ENCODE results near the gene PAK5.

The PAK5 gene

DNA sequence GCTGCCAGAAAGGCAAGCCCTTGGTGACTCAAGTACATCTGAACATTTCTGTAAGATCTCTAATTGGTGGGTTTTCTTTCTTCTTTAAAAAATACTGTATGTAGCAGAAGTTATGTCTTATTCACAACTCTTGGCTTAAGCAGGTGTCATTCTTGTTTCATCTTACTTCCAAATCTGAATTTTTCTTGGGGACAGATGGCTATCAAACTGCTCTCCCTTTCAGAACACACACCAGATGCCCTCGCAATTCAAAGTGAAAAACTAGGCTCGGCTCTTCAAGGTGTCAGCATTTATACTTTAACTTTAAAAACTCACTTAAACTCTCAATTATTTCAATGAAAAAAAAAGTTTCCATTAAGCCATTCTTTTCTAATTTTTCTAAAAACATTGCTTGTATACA is 49.7 kb downstream of the PAK5 start:
- DNase-seq (ENCODE audit: low spot score): no peak

DNA sequence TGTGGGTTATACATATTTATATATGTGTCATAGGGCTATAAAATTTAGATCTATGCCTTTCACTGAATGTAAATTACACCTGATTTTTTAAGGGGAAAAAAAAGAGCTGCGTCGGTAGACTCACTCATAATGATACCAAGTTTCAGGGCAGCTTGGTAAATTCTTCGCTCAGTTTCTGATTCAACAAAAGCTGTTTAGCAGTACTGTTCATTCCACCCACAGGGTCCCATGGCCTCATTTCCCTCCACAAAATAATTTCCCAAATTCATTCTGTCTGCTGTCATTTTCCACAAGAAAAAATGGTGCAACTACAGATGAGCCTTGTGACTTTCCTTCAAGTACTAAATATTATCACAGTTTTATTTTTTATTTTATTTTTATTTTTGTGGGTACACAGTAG is 63.7 kb downstream of the PAK5 start:
- no peak for DNase-seq (ENCODE audit: low spot score)

DNA sequence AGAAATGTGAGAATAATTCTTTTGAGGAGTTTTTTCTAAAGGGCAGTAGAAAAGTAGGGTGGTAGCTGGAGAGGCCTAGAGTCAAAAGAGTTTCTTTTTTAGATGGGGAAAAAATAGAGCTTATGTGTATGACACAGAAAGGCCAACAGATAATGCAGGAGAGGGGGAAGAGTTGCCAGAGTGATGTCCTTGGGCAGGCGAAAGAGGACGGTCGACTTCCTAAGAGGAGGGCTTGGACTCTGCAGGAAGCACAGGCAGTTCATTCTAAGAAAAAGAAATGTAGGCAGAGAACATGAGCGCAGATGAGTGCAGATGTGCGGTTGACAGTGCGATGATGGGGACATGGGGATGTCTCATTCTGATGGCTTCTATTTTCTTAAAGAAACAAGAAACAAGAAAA is 68.9 kb downstream of the PAK5 start:
- no peak for DNase-seq (ENCODE audit: low spot score)

DNA sequence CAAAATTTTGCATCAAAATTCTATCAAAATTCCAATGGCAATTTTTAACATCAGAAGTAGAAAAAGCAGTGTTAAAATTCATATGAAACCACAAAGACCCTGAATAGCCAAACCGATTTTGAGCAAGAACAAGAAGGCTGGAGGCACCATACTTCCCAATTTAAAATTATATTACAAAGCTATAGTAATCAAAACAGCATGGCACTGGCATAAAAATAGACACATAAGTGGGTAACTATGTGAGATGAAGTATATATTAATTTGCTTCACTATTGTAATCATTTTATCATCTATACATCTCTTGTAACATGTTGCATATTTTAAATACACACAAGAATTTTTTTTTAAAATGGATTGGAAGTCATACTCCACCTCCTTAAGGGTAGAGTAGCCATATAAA is 77.4 kb downstream of the PAK5 start:
- no peak for DNase-seq (ENCODE audit: low spot score)

DNA sequence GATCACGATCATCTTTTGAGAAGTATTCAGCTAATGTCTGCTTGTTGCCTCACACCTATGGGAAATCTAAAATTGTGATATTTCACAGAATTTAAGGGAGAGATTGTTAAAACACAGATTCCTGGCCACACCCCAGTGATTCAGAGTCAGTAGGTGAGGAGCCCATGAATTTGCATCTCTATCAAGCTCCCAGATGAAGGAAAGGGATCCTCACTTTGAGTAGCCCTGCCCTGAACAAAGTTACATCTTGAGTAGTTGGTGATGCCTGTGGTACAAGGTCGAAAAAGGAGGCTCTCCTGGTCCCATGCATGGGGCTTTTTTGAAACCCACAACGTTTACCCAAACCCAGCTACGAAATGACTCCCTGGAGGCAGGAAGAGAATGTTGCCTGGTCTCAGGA is 79.5 kb downstream of the PAK5 start:
- DNase-seq (ENCODE audit: low spot score): no peak

DNA sequence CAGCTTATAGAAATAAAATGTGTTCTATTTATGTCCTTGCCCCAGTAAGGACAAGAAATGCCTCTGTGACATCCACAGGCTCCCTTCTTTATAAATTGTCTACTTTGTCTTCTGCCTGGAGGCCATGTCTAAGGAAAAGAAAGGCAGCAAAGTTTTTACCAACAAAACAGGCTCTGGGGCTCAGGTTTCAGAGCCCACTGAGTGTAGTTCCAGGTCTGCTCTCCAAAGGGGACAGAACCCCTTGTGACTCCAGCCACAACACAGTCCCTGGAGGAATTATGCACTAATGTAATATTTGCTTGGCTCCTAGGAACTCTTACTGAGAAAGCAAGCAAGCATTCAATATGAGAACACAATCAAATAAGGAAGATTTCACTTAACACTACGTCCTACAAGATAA is 80.1 kb downstream of the PAK5 start:
- DNase-seq (ENCODE audit: low spot score): no peak

DNA sequence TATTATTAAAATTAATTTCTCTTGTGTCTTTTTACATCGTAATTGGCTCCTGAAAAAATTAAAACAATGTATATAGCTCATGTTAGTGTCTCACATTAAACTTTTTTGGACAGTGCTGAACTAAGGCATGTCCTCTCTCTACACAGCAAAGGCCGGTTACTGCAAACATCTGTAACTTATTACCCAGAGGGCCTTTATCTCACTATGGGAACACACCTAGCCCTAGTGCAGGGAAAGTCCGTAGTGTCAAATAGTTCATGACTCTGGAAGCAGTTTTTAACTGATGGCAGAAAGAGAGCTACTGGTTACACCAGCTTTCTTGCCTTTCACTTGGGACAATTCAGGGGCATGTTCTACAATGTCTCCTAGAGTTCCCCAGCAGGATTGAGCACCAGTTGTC is 82.2 kb downstream of the PAK5 start:
- no peak for DNase-seq (ENCODE audit: low spot score)

DNA sequence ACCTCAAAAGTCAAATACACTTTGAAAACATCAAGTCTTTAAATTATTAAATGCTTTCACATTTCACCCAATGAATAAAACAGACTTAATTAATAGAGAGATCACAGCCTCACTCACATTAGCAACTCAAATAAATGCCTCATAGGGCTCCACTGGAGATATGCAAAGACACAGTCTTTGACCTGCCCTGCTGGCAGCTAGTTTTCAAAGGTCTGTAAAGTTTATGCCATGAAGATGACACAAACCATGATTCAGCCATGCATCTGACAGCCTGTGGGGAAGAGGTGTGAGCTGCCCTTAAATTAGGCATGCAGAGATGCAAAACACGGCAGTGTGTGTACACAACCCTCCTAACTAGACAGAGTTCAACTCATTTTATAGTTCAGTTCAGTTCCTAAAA is 83.6 kb downstream of the PAK5 start:
- no peak for DNase-seq (ENCODE audit: low spot score)

DNA sequence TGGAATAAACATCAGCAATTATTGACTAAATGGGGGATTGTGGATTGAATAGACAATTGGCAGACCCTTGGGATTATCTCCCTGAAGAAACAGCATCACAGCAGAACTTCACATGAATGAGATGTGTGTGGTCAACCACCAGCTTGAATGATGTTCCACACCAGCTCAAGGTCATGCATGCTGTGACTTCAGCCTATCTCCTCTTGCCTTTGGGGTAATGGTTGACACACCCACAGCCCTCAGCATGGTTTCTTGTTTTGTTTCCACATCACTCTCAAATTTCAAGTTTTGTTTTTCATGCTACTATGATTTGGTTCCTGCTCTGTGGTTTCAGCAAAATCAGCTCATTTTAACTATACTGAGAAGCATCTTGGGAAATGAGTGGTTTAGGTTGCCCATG is 94.3 kb downstream of the PAK5 start:
- DNase-seq (ENCODE audit: low spot score): no peak

DNA sequence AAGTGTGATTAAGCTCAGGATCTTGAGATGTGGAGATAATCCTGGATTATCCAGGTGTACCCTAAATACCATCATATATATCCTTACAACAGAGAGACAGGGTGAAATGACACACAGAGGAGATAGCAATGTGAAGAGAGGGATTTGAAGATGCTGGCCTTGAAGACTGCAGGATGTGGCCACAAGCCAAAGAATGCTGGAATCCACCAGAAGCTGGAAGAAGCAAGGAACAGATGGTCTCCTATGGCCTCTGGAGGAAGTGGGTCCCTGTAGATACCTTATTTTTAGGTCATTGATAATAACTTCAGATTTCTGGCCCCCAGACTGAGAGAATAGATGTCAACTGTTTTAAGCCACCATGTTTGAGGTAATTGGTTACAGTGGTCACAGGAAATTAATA is 95.0 kb downstream of the PAK5 start:
- DNase-seq (ENCODE audit: low spot score): no peak

DNA sequence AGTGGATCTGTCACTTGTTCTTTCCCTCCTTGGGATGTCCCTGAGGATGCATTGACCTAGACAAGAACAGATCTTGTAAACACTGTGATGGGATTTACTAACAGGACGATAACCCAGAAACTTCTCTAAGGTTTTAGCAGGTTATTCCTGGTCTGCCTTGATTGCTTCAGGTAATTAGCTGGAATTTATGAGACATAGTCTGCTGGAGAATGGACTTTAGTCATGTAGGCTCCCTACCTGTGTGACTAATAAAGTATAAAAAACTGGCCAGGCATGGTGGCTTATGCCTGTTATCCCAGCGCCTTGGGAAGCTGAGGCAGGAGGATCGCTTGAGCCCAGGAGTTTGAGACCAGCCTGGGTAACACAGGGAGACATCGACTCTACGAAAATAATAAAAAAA is 96.1 kb downstream of the PAK5 start:
- no peak for DNase-seq (ENCODE audit: low spot score)

DNA sequence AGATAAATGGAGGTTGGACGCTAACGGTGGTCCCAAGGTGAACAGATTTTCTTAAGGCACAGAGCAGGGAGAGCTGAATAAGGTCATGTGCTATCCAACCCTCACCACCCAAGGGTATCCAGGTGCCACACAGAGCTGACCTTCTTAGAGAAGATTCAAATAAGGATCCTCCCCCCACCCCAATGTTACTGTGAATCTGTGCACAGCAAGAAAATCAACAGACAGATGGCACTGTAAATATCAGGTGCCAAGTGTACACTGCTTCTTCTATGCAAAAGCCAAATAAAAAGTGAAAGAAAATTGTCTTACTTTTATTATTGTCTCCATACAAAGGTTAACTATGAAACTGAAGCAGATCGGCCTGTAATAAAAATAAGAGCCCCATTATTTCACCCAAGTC is 96.9 kb downstream of the PAK5 start:
- no peak for DNase-seq (ENCODE audit: low spot score)

DNA sequence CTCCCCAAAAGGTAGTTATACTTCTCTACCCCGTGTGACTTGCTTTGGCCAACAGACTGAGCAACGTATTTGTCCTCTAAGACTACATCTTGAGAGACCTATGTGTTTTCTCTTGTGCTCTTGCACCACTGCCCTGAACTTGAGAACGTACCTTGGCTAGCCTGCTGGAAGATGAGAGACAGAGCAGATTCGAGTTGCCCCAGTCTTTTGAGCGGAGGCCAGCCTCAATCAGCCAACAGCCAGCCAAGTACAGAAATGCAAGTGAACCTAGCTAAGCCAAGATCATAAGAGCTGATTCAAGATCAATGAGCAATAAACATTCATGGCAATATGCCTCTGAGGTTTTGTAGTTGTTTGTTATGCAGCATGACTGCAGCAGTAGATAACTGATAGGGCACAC is 98.4 kb downstream of the PAK5 start:
- no peak for DNase-seq (ENCODE audit: low spot score)

DNA sequence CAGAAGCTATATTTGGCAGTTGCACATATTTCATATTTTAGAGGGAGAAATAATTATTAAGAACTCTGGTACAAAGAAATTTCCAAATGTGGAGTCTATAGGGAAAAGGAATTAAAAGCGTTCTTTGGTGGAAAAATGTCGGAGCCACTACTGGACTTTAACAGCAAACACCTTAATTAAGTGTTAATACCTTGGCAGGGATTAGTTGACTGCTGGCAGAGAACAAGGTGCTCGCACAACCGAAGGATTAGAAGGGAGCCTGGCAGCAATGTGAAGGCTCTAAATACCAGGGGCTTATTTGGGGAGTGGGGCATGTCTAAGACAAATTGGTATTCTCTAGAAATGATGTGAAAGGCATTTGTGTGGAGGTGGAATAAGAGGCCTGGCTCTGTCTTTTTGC is 98.9 kb downstream of the PAK5 start:
- no peak for DNase-seq (ENCODE audit: low spot score)

DNA sequence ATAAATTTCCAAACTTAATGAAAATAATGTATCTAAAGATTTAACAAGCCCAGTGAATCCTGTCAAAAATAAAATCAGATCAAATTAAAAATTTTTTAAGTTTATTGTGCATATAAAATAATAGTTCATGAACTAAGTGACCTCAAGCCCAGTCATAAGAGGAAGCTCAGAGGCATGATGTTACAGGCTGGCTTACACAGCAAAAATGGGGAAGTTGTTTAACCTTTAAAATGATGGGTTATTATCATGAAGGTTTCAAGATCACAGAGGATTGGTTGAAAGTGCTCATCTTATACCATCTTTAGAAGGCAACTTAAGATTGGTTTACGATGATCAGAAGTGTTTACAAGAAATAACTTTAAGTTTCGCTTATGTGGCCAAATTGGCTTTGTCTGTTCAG is 102.5 kb downstream of the PAK5 start:
- DNase-seq (ENCODE audit: low spot score): no peak

DNA sequence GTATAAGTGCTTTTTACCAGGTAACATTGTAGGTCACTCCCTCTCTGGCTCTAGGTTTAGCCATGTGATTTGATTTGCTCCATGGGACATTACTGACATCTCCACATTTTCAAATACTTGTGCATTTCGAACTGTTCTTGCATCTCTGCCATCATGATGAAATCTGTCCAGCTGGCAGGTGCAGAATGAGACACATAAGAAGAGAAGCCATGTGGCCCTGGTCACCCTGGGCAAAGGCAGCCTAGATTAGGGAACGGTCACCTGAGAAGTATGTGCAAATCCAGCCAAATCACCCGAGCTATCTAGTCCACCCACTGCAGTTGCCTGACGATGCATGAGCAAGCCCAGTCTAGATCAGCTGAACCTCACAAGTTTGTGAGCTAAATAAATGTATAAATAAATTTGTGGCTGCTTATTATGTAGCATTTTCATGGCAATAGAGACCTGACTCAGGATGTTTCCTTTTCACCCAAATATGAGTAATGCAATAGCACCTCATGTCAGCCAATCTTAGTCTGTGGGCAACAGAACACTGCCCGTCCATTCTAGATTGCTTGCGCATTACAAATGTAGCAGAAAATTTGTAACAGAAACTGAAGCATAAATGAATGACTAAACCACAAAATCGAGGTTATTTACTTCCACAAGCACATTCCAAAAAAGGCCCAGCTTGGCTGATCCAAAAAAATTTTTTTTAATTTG is 115.2 kb downstream of the PAK5 start:
- DNase-seq (ENCODE audit: low spot score): no peak

DNA sequence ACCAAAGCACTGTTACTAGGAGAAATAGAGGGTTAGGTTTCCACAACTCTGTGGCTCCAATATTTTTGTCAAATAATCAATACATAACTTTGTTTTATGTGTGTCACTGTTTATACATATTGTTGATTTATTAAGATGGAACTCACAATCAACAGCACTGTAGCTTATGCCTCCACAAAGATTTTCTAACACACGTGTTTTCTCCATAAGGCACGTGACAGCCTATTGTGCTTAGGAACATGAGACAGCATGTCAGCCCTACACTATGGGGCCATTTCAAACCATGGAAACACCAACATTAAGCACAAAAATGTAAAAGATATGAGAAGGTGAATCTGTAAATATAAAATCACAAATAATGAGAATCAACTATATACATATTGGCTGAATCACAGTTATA is 127.0 kb downstream of the PAK5 start:
- no peak for DNase-seq (ENCODE audit: low spot score)

DNA sequence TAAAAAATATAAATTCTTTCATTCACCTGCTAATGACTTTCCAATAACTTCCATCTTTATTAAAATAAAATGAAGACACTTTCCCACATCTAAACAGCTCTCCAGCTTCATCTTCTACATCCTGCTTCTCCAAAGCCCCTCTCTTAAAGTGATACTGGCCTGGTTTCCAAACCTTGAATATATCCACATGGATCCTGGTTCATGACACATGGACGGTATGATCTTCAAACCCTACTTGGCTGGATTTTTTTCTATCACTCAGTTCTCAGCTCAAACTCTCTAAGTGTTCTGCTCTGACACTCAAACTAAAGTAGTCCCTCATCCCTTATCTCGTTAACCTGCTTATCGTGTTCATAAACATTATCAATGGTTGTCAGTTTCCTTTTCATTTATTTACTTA is 128.2 kb downstream of the PAK5 start:
- no peak for DNase-seq (ENCODE audit: low spot score)

DNA sequence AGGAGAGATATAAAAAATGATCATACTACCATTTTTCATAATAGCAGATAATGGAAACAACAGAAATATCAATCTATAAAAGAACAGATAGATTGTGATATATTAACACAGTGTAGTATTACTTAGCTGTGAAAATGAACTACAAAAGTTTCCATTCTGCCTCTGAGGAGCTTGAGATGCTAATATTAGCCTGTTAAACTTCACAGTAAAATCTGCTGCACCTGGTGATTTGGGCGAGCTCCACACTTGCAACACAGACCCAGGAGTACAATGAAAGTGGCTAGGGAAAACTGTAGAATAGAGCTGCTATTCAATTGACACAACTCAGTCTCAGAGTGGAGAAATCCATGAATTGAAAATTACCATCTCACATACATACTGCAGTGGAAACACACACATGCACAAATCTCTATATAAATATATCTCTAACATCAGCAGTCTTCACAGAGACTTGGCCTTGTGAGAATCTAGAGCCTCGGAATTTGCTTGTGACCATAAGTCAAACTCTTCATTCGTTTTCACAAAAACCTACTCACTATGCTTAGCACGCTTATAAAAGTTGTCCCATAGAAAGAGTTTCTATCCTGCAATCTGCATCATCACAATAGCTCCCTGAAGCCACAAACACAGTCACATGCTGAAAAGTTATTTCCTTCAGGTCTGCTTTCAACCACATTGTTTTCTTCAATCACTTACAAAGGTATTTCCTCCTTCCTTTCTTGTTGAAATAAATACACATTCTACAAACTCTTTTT is 133.0 kb downstream of the PAK5 start:
- DNase-seq (ENCODE audit: low spot score): no peak

DNA sequence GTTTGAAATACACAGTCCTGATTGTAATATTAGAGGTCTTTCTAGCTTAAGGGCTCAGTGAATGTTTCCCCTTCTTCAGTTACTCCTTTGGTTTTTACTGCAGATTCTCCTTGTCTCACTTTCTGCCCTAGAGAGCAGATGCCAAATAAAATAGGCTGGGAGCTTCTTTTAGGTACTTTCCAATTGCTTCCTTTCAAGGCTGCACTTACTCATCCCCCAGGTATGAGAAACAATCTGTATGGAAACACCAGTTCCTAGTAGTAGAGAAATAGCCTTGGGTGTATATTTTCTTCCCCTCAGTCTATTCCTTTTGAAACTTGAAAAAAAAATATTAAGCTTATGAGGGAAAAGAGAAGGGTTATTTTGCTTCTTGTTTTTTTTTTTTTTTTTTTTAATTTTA is 139.7 kb downstream of the PAK5 start:
- no peak for DNase-seq (ENCODE audit: low spot score)

DNA sequence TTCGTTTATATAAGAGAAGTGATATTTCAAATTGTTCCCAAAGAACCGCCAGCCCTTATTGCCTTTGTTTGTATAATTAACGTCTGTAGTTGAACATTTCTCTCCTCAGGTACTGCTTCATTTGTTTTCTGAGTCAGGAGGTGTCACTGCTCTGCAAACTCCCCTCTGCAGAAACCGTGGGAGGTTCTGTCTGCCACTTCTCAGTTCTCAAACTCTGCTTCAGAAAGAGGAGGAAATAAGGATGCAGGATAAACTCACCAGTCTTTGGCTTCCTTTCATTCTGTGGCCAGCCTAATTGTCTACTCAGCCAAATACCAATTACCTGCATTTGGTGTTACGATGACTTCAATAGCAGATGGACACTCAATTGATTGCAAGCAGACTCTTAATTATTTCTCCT is 149.8 kb downstream of the PAK5 start:
- no peak for DNase-seq (ENCODE audit: low spot score)

DNA sequence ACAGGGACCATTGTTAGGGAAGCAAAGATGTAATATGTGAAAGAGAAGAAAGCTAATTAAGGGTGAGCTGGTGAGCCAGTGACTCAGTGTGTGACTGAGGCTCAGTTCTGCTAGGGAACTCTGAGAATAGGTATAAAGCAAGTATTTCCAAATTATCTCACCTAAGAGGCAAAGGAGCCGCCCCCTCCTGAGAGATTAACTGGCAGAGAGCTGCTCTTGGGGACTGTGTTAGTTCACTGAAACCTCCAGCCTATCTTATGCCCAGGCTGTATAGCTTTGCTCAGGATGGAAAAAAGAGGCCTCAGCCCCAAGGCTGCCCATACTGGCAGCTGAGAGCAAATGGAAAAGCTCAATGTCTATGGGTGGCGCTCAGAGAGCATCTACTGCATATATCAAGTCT is 152.0 kb downstream of the PAK5 start:
- DNase-seq (ENCODE audit: low spot score): no peak

DNA sequence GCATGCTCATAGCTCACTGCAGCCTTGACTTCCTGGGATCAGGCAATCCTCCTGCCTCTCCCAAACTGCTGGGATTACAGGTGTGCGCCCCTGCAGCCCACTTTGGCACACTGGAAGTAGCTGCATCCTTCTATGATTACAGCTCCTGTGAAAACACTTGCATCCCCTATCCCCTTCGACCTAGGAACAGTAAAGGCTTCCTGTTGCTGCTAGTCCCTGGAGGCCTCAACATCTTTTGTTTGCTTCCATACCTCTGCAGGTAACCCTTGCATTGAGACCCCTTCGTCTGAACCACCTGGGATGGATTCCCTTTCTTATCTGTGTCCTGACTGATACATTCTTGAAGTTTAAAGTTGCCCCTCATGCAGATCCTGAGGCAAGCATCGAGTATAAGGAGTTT is 152.4 kb downstream of the PAK5 start:
- no peak for DNase-seq (ENCODE audit: low spot score)

DNA sequence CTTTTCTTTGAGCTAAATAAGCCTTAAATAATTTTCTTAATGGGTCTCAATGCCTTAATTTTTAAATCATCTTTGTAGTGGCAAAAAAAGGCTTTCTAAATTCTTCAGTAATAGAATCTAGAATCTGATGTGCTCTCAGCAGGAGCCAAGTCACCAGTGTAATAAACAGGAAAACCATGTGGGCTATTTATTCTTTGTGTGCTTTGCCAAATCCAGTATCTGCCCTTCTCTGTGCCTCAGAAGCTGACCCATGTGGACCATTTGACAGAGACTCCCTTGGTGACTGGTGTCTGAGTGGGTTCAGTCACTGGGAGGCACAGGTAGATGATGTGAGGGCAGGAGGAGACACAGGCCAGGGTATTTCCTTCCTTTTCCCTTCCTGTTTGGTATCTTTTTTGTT is 152.9 kb downstream of the PAK5 start:
- no peak for DNase-seq (ENCODE audit: low spot score)
